Renal pelvis (tissue), 4 donors: ENCODE results near the gene NDUFS6. TPM values are rescaled to one million over a fixed set of nuclear protein-coding genes. Genes with fewer than 3 reads are reported as not detected.
"Not testable (repeated sequence)": the region's sequence is repeated elsewhere in the genome, so short reads cannot be mapped to it uniquely, and the experiment has no call there.

Source experiments
- DNase-seq: peaks from one replicate; pipeline ENCODE4 v3.0.0-alpha.2; 2013
- polyA plus RNA-seq, 3 donors: library from polyadenylated mRNA; unstranded; fragments of 120-200 nt; gene quantifications; one replicate each; pipeline ENCODE4 v1.2.1, GENCODE V29; 2013; ENCODE audit not compliant: insufficient read length in 3 of 3

Gene NDUFS6
- polyA plus RNA-seq, 3 donors: 62.4 to 84.9 (median 66.3) TPM

- no peak for DNase-seq
These were observed 9.4 kb downstream of the NDUFS6 start for GRCh38 chr5:1810581-1811101.

GRCh38 chr5:1814183-1815020 is 13.2 kb downstream of the NDUFS6 start:
- DNase-seq: no peak

GRCh38 chr5:1815071-1815786 is 14.0 kb downstream of the NDUFS6 start:
- DNase-seq: no peak

GRCh38 chr5:1815881-1816292 is 14.7 kb downstream of the NDUFS6 start:
- DNase-seq: no peak

- DNase-seq: not testable (repeated sequence)
These were observed 15.4 kb downstream of the NDUFS6 start for GRCh38 chr5:1816495-1817089.

- no peak for DNase-seq
These were observed 16.2 kb downstream of the NDUFS6 start for GRCh38 chr5:1817261-1818043.

GRCh38 chr5:1818784-1819183 is 17.6 kb downstream of the NDUFS6 start:
- DNase-seq: no peak

GRCh38 chr5:1819458-1819857 is 18.3 kb downstream of the NDUFS6 start:
- no peak for DNase-seq

GRCh38 chr5:1820381-1820780 is 19.2 kb downstream of the NDUFS6 start:
- no peak for DNase-seq

GRCh38 chr5:1820926-1821325 is 19.7 kb downstream of the NDUFS6 start:
- no peak for DNase-seq

GRCh38 chr5:1821862-1822261 is 20.7 kb downstream of the NDUFS6 start:
- no peak for DNase-seq

GRCh38 chr5:1823381-1824034 is 22.3 kb downstream of the NDUFS6 start:
- DNase-seq: no peak

- no peak for DNase-seq
These were observed 23.1 kb downstream of the NDUFS6 start for GRCh38 chr5:1824109-1824821.

- DNase-seq: no peak
These were observed 24.0 kb downstream of the NDUFS6 start for GRCh38 chr5:1824903-1825841.

GRCh38 chr5:1826235-1826980 is 25.2 kb downstream of the NDUFS6 start:
- DNase-seq: no peak

- no peak for DNase-seq
These were observed 26.0 kb downstream of the NDUFS6 start for GRCh38 chr5:1827025-1827885.

- no peak for DNase-seq
These were observed 26.7 kb downstream of the NDUFS6 start for GRCh38 chr5:1827886-1828397.
